Right lobe of liver (tissue), 6 donors: ENCODE data around the gene IMPDH2. TPM values are rescaled to one million over a fixed set of nuclear protein-coding genes. Genes with fewer than 3 reads are reported as not detected.

Source experiments
- ATAC-seq, 4 donors: fragments of 200-7000 bp; cut with Tn5 transposase; one replicate each; pipeline ENCODE4 v1.9.1; 2020; ENCODE audit warnings: mild to moderate bottlenecking in 4 of 4, moderate library complexity in 4 of 4
- DNase-seq, 3 donors: peaks; one replicate each; pipeline ENCODE4 v3.0.0-alpha.2; 2020
- H3K27ac ChIP-seq, 3 donors: fragments of 200-600 bp; one replicate each; pipeline ENCODE4 v1.8.0; 2022
- H3K27me3 ChIP-seq, 2 donors: fragments of 200-600 bp; one replicate each; pipeline ENCODE4 v1.8.0; 2022
- H3K36me3 ChIP-seq, 4 donors: fragments of 200-600 bp; sonication (generic) in 1 of 4; one replicate each; pipeline versions ENCODE4 v1.5.1 to v1.8.0; 2017 to 2022; ENCODE audit warnings: control low read depth in 1 of 4
- H3K4me1 ChIP-seq, 4 donors: fragments of 200-600 bp; sonication (generic) in 1 of 4; one replicate each; pipeline versions ENCODE4 v1.5.1 to v1.8.0; 2017 to 2022; ENCODE audit warnings: control low read depth in 1 of 4
- H3K4me3 ChIP-seq, 3 donors: fragments of 200-600 bp; one replicate each; pipeline ENCODE4 v1.8.0; 2022
- H3K9me3 ChIP-seq, 4 donors: fragments of 200-600 bp; sonication (generic) in 1 of 4; one replicate each; pipeline versions ENCODE4 v1.5.1 to v1.8.0; 2017 to 2022; ENCODE audit warnings: control low read depth in 1 of 4
- POLR2A ChIP-seq: fragments of 450-650 bp; IDR thresholded peaks from one replicate; pipeline ENCODE4 v1.6.1; 2017; ENCODE audit warnings: antibody characterized with exemption, mild to moderate bottlenecking
- WGBS: methylation state at CpG from one replicate; pipeline ENCODE4 v1.1.6; 2018; ENCODE audit warnings: low coverage, low lambda C conversion rate; ENCODE audit not compliant: insufficient coverage; ENCODE audit errors: missing lambda C conversion rate; 5-methylcytosine and 5-hydroxymethylcytosine counted together
- intact Hi-C, 2 donors: fragments of 100-400 bp; cut with DNase I; formaldehyde crosslinking; loops; one replicate each; pipeline versions ENCODE4 v1.11.2 to v1.14.1; 2022
- total RNA-seq, 6 experiments: library from RNA; depleted of rRNA in 2 of 6; stranded (reverse); fragments of >200 nt in 2 of 6; fragmentation: NEBNext Ultra II Directional in 3 of 6; extraction: Animal tissue kit (Norgen Biotek cat#: 25700) in 3 of 6; gene quantifications; one replicate each; pipeline versions ENCODE4 v1.1.0 to v1.2.4, GENCODE V29; 2016 to 2023
- TF ChIP-seq, protein P1 (sequence below), 4 donors: fragments of 200-600 bp in 3 of 4; fragments of 450-650 bp in 1 of 4; IDR thresholded peaks; one replicate each; pipeline versions ENCODE4 v1.5.1 to v1.8.0; 2016 to 2022; ENCODE audit warnings: antibody characterized with exemption in 4 of 4, mild to moderate bottlenecking in 2 of 4
- donor health status: DM: no; HTN: yes; CAD: no.
- donor health status: DM: no; HTN: no; CAD: no.
- donor health status: DM: no; HTN: no; CAD: no.
- donor health status: DM: no; HTN: yes; CAD: no.
- donor health status: DM: no; HTN: yes; CAD: no.

Gene IMPDH2
- total RNA-seq, 6 experiments from 2014 or later: 32.0 to 57.3 (median 39.0) TPM

DNA sequence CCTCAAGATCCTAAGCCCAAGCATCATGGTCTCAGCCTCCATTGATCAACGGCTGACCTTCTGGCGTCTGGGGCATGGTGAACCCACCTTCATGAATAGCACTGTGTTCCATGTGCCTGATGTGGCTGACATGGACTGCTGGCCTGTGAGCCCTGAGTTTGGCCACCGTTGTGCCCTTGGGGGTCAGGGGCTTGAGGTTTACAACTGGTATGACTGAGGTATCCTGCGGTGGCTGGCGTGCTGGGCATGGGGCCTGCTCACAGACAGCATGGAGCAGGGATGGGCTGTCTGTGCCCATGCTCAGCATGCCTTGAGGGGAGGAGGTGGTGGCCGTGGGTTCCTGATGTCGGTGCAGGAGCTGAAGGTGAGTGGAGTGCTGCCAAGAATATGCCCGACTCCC, 14.1 kb downstream of the IMPDH2 start:
- ATAC-seq: no peak
- no peak for TF ChIP-seq POLR2A
- TF ChIP-seq, protein P1, sequence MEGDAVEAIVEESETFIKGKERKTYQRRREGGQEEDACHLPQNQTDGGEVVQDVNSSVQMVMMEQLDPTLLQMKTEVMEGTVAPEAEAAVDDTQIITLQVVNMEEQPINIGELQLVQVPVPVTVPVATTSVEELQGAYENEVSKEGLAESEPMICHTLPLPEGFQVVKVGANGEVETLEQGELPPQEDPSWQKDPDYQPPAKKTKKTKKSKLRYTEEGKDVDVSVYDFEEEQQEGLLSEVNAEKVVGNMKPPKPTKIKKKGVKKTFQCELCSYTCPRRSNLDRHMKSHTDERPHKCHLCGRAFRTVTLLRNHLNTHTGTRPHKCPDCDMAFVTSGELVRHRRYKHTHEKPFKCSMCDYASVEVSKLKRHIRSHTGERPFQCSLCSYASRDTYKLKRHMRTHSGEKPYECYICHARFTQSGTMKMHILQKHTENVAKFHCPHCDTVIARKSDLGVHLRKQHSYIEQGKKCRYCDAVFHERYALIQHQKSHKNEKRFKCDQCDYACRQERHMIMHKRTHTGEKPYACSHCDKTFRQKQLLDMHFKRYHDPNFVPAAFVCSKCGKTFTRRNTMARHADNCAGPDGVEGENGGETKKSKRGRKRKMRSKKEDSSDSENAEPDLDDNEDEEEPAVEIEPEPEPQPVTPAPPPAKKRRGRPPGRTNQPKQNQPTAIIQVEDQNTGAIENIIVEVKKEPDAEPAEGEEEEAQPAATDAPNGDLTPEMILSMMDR (IDR thresholded peaks at IDR 0.05): no peak
- Histone ChIP-seq H3K36me3 (peaks cover 0 to 30% (median 12%) of the 10 kb centered on the region in 4 donors), H3K27ac (no peak overlapping the region), H3K27me3 (no peaks in the 10 kb centered on the region), H3K4me1 (peaks cover 0 to 19% (median 6%) of the 10 kb centered on the region in 4 donors), H3K9me3 (no peaks in the 10 kb centered on the region), H3K4me3 (no peak overlapping the region)
- intact Hi-C loops: no loop called here
- peak in 1 of 3 donors; percentile 43 for DNase-seq
- WGBS: 89% methylated on average over 3 of the region's 8 CpGs

- DNase-seq (peak in 1 of 3 donors; percentile 64), ATAC-seq (peak; percentile 57 to 63 (median 62))
- TF ChIP-seq POLR2A: no peak
- TF ChIP-seq, protein P1 (IDR thresholded peaks at IDR 0.05): peak; percentile 49 to 56 (median 53)
- H3K27ac ChIP-seq: no peak overlapping the region
- no peaks in the 10 kb centered on the region for H3K9me3 ChIP-seq
- H3K27me3 ChIP-seq: no peaks in the 10 kb centered on the region
- WGBS: 85% methylated on average over 9 of the region's 24 CpGs
- H3K36me3 ChIP-seq: peaks cover 0 to 30% (median 12%) of the 10 kb centered on the region in 4 donors
- no peak overlapping the region for H3K4me3 ChIP-seq
- peaks cover 0 to 10% (median under 1%) of the 10 kb centered on the region in 4 donors for H3K4me1 ChIP-seq
- intact Hi-C loops: no loop called here
Observed at GRCh38 chr3:49013738-49014660, 15.2 kb downstream of the IMPDH2 start.

DNA sequence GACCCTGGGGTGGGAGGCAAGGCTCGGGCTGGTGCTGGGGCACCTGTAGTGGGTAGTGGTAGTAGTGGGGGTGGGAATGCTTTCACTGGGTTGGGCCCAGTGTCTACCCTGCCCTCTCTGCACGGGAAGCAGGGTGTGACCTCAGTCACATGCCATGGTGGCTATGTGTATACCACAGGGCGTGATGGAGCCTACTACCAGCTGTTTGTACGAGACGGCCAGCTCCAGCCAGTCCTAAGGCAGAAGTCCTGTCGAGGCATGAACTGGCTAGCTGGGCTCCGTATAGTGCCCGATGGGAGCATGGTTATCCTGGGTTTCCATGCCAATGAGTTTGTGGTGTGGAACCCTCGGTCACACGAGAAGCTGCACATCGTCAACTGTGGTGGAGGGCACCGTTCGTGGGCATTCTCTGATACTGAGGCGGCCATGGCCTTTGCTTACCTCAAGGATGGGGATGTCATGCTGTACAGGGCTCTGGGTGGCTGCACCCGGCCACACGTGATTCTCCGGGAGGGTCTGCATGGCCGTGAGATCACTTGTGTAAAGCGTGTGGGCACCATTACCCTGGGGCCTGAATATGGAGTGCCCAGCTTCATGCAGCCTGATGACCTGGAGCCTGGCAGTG, 16.0 kb downstream of the IMPDH2 start:
- no peak for TF ChIP-seq POLR2A
- TF ChIP-seq, protein P1 (IDR thresholded peaks at IDR 0.05): no peak
- Histone ChIP-seq H3K4me3 (no peak overlapping the region), H3K4me1 (peaks cover 0 to 11% (median 2%) of the 10 kb centered on the region in 4 donors), H3K9me3 (no peaks in the 10 kb centered on the region), H3K27ac (no peak overlapping the region), H3K36me3 (peaks cover 0 to 30% (median 12%) of the 10 kb centered on the region in 4 donors), H3K27me3 (no peaks in the 10 kb centered on the region)
- DNase-seq (peak in 1 of 3 donors; percentile 46), ATAC-seq (no peak)
- intact Hi-C loops: no loop called here
- WGBS: no CpG with 5 or more reads among the region's 19 CpGs

- Histone ChIP-seq H3K4me1 (peaks cover 0 to 11% (median 3%) of the 10 kb centered on the region in 4 donors), H3K27ac (no peak overlapping the region), H3K9me3 (no peaks in the 10 kb centered on the region), H3K36me3 (peaks cover 0 to 30% (median 12%) of the 10 kb centered on the region in 4 donors), H3K4me3 (no peak overlapping the region), H3K27me3 (no peaks in the 10 kb centered on the region)
- TF ChIP-seq, protein P1 (IDR thresholded peaks at IDR 0.05): no peak
- TF ChIP-seq POLR2A: no peak
- intact Hi-C loops: no loop called here
- ATAC-seq: no peak
- WGBS: no CpG with 5 or more reads among the region's 17 CpGs
- peak in 1 of 3 donors; percentile 43 for DNase-seq
Observed at GRCh38 chr3:49012441-49013017, 16.7 kb downstream of the IMPDH2 start.
